GM20000 (cell line): ENCODE measurements around the gene CTNND2.

ENCODE experiments used
- DNase-seq: peaks from one replicate; pipeline ENCODE4 v3.0.0; 2012; ENCODE audit warnings: low spot score
- TF ChIP-seq, protein P1 (sequence below): IDR thresholded peaks from 2 replicates; pipeline ENCODE4 v1.5.1; 2012; ENCODE audit warnings: mild to moderate bottlenecking, control low read depth; ENCODE audit errors: extremely low read depth, missing control alignments

Gene CTNND2

DNA sequence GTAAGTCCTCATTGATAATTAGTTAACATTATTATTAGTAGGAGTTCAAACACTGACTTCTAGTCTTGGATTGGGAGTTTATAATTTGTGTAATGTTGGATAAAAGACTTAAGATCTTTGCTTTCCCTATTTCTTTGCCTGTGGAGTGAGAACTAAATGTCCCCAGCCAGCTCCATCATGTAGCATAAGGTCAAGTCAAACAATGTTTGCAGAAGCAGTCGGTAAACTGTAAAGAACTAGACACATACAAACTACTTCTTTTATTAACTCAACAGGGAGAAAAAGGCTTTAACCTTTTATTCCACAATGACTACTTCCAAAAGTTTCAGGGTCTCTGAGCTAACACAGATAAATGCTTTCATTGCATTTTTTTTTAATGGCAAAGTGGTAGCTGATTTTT is 192.3 kb downstream of the CTNND2 start:
- TF ChIP-seq, protein P1, sequence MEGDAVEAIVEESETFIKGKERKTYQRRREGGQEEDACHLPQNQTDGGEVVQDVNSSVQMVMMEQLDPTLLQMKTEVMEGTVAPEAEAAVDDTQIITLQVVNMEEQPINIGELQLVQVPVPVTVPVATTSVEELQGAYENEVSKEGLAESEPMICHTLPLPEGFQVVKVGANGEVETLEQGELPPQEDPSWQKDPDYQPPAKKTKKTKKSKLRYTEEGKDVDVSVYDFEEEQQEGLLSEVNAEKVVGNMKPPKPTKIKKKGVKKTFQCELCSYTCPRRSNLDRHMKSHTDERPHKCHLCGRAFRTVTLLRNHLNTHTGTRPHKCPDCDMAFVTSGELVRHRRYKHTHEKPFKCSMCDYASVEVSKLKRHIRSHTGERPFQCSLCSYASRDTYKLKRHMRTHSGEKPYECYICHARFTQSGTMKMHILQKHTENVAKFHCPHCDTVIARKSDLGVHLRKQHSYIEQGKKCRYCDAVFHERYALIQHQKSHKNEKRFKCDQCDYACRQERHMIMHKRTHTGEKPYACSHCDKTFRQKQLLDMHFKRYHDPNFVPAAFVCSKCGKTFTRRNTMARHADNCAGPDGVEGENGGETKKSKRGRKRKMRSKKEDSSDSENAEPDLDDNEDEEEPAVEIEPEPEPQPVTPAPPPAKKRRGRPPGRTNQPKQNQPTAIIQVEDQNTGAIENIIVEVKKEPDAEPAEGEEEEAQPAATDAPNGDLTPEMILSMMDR: no peak
- DNase-seq: no peak

DNA sequence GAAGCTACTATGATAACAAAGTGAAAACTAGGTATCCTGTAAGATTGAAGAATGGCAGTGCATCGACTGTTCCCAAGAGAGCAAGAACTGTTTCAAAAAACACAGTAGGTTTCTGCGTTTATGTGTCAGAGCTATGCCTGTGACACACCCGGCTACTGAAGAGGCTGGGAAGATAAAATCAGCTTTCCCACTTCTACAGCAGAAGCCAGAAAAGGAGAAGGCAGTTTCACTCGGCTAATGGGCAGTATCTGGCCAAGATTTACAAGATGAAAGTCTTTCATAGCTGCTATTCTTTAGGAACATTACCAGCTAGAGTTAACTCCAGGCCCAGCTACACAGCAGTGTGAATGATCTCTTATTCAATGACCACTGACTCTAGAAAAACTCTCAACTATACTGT is 195.2 kb downstream of the CTNND2 start:
- no peak for DNase-seq
- TF ChIP-seq, protein P1: no peak

DNA sequence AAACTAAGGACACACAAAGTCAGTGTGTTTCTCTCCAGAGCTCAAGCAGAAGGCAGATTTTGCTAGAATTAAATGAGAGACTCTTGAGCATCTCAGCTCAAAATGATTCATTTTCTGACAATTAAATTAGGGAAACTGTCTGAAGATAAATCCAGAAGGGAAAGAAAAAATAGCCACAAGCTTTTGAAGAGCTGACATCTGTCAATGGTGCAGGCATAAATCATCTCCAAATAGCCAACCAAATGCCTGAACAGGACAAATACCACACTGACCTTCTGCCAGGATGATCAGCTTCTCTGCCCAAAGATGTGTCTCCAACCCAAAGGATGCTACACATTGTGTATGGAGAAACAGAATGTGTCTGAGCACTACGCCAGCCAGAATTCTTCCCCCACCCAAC is 199.3 kb downstream of the CTNND2 start:
- no peak for DNase-seq
- TF ChIP-seq, protein P1: no peak

DNA sequence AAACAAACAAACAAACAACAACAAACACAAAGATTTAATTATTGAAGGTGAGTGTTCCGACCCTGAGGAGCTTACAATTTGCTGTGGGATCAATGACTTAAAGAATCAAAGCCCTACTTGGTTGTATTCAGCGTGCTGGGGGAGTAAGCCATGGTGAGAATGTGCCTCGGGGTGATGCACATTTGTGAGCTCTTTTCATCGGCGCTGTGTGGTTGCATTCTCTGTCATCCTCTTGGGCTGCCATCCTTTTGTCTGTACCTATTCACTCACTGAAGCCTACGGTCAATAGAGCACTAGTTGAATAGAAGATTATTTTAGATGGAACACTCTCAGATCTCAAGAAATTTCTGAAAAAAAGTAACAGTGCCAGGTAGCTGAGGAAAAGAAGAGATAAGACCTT is 203.9 kb downstream of the CTNND2 start:
- TF ChIP-seq, protein P1: no peak
- no peak for DNase-seq

DNA sequence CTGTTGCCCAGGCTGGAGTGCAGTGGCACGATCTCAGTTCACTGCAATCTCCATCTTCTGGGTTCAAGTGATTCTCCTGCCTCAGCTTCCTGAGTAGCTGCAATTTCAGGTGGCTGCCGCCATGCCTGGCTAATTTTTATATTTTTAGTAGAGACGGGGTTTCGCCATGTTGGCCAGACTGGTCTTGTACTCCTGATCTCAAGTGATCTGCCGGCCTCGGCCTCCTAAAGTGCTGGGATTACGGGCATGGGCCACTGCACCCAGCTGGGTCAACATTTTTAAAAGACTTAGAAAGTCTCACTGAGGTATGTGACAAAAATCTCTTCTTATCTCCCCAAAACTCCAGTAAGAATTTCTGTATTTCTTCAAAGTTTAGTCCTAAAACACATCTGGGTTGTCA is 211.6 kb downstream of the CTNND2 start:
- no peak for DNase-seq
- TF ChIP-seq, protein P1: no peak

DNA sequence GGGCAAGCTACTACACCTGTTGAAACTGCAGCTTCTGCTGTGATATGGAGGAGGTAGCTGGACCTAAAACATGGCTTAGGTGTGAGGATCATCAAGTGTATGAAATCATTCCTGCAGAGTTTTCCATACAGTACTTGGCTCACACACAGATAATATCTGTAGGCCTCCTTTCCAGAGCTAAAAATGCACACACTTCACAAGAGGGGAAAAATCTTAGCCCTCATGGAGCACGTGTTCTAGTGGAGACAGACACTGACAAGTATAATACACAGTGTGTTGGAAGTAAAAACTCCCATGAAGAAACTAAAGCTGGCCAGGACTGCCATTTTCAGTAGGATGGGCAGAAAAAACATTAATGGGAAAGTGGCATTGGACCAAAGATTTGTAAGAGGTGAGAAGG is 216.7 kb downstream of the CTNND2 start:
- DNase-seq: no peak
- TF ChIP-seq, protein P1: no peak

DNA sequence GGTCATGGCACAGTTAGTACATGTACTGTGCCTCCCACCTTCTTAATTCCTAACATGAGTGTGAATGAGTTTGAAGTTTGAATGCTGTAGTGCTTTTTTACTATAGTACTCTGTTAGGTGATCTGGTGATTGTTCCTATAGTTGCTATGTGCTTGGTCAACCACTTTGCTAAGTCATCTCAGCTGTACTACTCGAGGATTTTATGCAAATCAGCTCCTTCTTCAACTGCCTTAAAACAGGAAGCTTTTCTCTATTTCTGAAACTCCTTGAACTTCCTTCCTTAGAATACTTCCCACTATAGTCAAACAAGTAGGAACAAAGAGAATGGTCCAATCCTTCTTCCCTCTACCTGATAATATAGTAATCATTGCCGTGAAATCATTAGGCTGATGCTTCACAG is 219.6 kb downstream of the CTNND2 start:
- DNase-seq: no peak
- TF ChIP-seq, protein P1: no peak
